ENCODE data around the gene SPAG16.

DNA sequence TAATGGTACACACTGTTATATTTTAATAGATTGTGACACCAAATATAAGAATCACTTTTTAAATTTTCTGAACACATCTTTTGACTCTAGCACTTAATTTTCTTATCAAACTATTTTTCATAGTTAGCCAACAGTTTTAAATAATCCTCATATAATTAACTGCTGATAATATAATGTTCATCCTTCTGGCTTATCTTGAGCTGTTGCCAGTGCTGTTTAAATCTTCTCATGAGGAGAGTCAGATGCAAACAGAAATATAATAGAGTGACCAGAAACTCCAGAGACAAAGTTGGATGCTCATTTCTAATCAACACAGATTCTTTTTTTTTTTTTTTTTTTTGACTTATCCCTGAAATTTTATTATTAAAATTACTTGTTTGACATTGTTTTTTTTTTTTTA lies 282.6 kb downstream of the SPAG16 start:
- TF ChIP-seq, protein P1, sequence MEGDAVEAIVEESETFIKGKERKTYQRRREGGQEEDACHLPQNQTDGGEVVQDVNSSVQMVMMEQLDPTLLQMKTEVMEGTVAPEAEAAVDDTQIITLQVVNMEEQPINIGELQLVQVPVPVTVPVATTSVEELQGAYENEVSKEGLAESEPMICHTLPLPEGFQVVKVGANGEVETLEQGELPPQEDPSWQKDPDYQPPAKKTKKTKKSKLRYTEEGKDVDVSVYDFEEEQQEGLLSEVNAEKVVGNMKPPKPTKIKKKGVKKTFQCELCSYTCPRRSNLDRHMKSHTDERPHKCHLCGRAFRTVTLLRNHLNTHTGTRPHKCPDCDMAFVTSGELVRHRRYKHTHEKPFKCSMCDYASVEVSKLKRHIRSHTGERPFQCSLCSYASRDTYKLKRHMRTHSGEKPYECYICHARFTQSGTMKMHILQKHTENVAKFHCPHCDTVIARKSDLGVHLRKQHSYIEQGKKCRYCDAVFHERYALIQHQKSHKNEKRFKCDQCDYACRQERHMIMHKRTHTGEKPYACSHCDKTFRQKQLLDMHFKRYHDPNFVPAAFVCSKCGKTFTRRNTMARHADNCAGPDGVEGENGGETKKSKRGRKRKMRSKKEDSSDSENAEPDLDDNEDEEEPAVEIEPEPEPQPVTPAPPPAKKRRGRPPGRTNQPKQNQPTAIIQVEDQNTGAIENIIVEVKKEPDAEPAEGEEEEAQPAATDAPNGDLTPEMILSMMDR (conservative IDR thresholded peaks at IDR 0.05; ENCODE audit: low read length): no peak
- no peak for TF ChIP-seq EZH2phosphoT487 (IDR thresholded peaks at IDR 0.05; ENCODE audit: borderline replicate concordance)
